Erythroblast (primary cell): Measurements from ENCODE around the gene BBIP1.

Source experiments
- GATA1 ChIP-seq: IDR thresholded peaks from 2 replicates; pipeline ENCODE4 v1.6.1; 2011; ENCODE audit warnings: low read depth, mild to moderate bottlenecking, control low read depth, low read length, moderate library complexity
- POLR2A ChIP-seq: IDR thresholded peaks from 2 replicates; pipeline ENCODE4 v1.6.1; 2011; ENCODE audit warnings: mild to moderate bottlenecking, low read length

DNA sequence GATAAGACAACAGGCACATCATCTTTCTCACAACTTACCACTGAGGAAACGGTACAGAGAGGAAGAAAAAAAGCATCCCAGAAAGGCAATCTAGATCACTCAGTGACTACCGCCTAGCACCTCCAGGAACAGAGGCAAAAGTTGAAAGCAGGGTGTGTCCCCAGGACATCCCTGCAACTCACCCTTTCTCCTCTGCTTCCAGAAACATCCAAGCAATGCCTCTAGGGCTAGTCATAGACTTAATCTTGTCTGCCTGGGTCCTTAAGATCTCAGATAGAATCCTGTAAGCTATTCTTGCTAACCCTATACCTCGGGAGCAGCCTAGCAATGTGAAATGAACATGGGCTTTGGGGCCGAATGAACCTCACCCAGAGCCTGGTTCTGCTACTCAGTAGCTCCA lies 66.0 kb downstream of the BBIP1 start:
- TF ChIP-seq POLR2A, result no peak
- TF ChIP-seq GATA1, result no peak
